NCI-H128 (cell line): ENCODE data around the gene PTPRT.

ENCODE experiments used
- DNase-seq: peaks from one replicate; lab custom pipeline; 2025; ENCODE audit not compliant: unreplicated experiment; lab: John Stamatoyannopoulos, UW

PTPRT gene

DNA sequence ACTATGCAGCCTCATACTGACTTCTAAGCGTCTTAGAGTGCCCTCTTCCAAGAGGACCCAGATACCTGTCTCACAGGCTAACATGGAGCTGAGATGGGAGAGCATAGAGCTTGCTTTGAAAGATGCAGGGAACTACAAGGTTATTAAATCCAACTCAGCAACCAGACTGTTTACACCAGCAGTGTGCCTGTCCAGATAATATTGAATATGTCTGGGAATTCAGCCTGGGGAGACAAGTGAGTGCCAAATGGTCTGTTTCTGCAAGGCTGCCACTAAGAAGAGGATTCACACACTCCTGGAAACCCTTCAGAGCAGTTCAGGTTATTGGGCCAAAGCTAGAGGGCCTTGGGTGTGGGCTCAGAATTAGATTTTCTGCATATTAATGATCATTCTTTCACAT, 547.8 kb downstream of the PTPRT start:
- no peak for DNase-seq

DNA sequence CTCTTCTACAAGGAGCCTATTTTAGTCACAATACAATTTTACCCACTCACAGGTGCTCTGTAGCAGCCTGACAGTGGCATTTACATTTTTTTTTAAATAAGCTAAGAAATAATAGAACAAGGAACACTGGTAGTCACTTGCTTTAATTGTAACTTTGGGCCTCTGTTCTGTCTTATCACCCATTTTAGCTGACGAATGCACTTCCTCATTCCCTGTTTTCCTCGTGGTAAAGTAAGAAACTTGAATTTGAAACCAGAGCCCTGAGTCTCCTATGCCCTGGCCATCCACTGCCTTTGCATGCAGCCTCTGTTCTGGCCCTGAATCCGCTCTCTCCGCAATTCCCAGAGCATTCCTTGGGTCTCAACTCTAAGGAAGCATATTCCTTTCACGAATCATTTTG, 550.6 kb downstream of the PTPRT start:
- no peak for DNase-seq

DNA sequence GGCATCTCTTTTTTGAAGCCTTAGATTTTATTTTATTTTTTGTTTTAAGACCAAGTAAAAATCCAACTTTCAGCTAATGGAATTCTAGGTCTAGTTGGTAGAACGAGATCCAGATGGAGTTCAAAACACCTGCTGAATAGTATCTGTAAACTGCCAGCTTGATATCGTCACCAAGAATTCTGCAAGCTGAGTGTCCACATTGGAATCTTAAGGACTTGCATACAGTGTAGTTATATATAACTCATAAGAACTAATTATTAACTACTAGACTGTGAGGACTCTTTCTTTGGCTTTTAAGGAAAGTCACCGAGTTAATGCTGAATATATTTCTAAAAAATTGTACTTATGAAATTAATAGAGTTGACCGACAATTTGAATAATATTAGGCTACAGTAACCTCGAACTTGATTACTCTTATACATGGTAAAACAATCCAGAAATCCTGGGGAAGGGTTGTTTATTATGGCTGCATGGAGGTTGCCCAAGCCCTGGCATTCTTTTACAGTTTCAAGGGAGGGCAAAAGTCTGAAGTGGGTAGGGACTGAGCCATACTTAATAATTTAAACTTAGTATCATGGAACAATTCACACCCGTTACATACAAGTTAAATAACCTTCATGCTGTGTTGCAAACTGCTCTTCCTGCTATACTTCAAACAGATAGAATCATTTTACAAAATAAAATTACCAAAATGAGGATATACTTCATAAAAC, 553.9 kb downstream of the PTPRT start:
- no peak for DNase-seq

DNA sequence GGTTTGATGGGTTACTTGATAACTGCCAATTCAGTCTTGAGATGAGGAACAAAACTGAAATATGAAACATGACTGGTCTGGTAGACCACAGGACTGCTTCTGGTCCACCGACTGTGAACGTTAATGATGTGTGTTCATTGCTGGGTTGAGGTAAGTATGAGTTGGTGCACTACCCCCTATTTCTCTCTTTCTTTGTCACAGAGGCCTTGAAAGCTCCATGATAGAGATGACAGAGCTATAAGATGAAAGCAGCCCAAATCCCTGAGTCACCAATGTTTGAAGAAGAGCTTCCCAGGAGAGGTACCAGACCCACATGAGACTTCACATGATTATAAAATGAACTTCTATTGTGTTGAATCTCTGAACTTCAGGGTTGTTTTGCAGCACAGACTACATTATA, 555.5 kb downstream of the PTPRT start:
- DNase-seq, result no peak

DNA sequence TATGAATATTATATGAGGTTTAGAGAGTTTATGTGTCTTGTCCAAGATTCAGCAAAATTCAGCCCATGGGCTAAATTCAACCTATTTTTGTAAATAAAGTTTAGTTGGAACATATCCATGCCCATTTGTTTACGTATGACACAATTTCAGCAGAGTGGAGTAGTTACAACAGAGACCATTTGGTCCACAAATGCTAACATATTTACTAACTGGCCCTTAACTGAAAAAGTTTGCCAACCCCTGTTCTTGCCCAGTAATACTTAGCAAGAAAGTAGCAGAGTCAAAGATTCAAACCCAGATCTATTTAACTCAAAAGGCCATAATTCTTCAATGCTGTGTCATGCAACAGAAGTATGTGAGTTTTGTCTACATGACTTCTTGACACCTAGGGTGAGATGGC, 561.0 kb downstream of the PTPRT start:
- DNase-seq, result no peak

DNA sequence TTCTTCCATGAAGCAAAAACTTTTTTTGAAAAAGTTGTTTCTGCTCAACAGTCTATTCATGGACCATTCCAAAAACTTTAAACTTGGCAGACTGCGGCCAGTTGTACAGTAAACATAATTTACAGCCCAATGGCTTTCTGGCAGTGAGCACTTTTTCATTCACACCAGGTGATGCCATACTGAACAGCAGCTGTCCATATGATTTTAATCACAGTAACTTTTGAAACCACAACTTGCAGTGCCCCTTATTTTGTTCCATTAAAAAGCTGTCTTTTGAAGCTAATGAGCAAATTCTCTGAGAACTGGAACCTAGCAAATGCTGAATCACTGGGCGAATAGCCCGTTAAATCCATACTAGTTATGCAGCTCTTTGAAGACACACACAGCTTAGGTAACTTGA, 576.6 kb downstream of the PTPRT start:
- DNase-seq, result no peak

DNA sequence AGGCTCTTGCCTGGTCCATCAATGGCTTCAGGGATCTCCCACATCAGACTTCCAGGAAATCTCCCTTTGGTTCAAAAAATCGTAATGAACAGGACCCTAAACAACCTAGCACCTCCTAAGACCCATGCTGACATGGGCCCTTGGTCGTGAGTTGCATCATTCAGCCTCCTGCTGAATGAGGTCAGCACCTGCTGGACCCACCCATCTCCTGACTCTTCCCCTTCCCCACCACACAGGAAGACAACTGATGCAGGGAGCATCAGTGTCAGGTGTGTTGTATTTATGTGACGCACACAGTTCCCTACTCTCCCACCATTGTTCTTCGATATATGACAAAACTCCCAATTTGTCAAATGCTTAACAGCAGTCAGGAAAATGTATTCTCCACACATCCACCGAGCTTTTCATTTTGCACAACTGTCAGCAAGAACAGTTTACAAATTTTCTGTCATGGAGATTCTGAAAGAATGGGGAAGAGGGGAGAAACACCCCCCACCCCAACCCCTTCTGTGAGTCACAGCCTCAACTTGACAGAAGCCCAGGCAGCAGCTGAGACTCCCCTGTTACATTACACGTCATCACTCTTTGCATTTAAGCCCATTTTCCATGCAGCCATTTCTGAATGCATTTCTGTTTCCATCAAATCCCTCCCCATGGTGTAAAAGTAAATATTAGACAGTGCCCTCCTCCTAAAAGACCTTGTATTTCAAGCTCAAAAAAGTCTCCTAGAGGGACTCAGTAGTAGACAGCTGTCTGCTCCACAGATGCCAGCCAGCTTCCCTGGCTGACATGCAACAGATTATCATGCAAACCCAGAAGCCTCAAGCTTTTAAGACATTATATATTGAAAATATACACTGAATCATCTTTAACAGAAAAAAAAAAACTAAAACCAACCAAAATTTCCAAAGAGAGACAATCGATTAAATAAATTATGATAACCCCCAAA, 577.5 kb downstream of the PTPRT start:
- no peak for DNase-seq

DNA sequence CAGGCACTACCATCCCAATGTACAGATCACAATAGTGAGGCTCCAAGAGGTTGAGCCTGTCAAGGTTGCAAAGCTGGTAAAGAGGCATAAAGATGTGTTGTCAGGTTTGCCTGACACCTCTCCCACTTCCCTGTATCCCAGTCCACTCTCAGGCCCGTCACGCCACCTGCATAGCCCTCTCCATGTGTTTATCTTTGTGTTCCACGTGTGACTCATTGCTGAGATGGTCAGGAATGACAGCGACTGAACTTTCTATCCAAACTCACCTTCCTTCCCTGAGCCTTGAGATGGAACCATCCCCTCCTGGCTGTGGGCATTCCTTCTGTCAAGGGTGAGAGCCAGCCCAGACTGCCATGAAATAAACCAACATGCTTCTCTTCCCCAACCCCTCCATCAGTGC, 578.3 kb downstream of the PTPRT start:
- DNase-seq, result no peak

DNA sequence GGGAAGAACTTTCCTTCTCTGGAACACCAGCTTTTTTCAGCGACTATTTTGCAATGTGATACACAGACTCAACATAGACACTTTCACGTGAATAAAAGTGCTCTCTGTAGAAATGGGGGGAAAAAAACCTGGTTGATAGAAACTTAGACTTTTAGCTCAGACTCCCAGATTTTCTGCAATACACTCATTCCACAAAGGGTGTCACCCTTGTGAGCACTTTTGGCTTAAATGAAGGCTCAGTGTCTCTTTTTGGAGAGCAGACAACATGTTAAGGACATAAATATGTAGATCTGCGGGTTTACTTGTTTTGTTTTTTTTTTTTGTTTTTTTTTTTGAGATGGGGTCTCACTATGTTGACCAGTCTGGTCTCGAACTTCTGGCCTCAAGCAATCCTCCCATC, 579.6 kb downstream of the PTPRT start:
- no peak for DNase-seq

DNA sequence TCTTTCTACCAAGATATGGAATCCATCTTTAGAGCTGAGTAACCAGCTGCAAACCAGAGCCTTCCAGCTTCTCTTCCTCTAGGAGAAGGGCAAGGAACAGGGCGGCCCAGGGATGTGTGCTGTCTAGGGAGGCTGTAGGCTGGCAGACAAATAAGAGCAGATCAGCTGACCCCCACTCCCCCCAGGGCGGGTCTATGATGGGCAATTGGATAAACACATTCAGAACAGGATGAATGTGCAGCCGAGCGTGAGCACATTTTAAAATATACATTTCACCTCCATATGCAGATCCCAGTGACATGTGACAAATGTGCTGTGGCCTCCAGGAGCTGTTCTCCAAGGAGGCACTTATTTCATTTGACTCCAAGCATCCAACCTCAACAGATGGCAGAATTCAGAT, 580.1 kb downstream of the PTPRT start:
- DNase-seq, result no peak

DNA sequence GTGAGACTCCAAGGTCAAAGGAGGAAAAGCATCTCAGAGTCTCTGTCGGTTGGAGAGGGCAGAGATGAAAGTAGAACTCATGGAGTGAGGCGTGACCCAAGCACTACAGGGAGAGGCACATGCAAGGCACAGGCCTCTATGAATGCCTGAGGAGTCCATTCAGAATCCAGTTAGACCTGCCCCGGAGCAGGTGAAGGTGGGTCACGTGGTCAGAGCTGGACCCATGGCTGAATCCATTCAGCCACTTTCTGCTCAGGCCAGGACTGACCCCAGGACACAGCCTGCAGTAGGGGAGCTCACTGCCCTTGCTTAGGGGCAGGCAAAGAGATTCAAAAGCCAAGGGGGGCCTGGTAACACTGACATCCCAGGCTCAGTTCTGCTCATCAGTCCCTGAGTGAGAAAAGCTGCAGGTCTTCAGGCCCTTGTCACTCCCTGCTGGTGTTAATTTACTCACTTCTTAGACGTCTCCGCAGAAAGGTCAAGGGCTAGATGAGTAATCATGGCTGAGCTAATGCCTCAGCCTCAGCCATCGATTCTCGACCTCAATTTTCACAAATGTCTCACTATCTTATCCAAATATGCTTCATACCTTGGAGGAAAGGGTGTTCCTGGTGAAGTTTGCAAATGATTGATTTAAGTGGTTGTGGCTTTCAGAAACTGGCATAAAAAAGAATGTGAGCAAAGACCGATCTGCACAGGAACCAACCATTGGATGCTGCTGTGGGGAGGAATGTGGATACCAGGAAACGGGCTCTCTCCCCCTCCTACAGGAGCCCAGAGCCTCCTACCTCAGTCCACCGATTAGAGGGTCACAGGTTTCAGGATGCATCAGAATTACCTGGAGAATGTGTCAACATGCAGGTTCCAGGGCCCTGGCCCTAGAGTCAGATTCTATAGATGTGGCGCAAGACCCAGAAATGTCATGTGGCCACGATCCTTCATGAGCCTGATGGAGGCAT, 584.4 kb downstream of the PTPRT start:
- DNase-seq, result no peak

DNA sequence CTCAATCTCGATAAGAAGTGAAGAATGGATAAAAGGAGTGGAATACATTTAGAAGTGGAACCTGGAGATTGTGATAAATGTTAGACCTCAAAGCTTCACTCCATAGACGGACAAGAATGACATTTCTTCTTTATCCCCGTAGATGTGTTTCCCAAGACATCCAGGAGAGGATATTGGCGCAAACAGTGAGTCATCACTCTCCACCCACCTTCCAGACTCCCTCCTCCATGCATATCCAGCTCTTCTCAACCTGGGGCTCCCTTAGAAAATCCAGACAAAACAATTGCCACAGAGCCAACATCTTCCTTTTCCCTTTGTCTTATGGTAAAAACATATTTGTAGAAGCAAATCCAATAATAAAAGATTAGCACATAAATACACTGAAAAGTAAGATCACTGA, 586.1 kb downstream of the PTPRT start:
- no peak for DNase-seq

DNA sequence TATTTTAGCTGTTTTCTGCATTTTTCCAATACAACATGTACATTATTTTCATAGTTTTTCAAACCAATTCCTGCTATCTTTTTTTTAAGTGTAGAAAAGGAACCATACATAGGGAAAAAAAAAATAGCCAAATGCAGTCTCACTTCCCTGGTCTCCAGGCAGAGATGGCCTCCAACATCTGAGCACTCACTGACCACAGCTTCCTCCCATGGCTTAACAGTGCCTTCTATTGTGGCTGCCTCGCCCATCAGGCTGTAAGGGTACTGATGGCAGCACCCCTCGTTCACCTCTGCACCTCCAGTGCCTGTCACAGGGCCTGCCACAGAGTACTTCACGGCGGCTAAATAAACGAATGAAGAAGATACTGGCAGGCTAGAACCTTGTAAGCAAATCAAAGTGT, 591.1 kb downstream of the PTPRT start:
- DNase-seq, result no peak

DNA sequence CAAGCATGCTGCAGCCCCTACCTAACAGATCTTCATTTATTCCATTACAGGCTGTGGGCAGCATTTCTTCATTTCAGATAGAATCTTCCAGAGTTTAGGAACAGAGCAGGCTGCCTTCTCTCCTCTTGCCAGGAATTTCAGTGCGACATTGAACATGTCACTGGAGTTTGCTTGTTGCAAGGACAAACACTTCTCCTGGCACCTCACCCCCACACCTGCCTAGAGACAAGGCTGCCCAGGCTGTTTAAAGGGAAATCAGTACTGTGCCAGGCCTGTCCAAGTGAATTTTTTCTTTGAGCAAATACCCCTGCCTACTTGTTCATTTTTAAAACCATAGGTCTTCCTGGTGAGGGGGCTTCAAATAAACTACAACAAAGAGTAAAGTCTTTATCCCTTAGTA, 594.1 kb downstream of the PTPRT start:
- no peak for DNase-seq

DNA sequence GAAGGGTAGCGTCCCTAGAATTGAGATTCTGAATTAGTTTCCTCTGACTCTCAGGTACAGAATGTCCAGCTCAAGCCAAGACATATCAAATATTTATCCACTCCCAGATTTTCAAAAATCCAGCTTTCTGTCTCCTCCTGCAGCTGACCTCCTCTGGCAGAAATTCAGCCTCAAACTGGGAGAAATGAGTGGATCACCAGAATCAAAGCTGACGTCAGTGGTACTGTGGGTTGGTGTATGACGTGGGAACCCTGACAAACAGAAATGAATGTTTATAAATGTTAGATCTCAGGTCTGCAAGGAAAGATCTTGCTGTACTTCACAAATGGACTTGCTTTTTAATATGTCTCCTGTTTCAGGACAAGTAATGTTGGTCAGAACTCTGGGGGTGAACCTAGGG, 595.0 kb downstream of the PTPRT start:
- DNase-seq, result no peak

DNA sequence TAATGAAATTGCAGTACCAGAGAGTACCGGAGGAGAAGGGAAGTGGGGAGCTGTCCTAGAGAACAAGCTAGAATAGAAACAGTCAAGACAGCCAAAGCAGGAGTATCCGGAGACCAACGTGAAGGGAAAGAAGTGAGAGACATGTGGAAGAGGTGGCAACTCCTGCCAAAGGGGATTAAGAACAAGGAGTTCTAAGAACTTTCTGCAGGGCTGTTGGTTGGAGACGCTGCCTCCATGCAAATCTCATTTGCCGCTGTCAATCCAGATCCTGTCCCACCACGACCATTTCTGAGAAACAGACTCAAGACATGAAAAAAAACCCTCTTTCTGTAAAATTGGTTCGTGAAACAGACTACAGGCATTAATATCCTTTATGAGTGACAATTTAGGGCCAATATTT, 595.7 kb downstream of the PTPRT start:
- no peak for DNase-seq

DNA sequence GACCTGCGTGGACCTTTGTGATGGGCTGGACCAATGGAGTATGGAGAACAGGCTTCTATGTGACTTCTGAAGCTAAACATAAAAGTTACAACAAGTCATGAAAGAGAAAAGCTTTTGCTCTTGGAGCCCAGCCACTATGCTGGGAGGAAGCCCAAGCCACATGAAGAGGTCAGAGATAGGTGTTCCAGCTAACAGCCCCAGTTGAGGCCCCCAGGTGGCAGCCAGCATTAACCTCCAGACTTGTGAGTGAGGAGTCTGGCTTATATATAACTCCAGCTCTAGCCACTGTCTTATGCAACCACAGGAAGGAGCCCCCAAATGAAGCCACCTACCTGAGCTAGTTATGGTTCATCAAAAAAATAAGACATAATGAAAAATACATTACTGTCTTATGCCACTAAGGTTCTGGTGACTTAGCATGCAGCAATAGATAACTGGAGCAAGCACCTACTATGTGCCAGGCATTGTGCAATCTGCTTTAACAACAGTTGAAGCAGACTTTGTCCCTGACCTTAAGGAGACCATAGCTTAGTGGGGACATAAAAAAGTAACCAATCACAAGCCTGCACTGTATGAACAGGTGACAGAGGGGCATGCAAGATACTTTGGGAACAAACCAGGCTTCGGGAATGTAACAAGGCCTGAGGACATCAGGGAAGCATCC, 599.6 kb downstream of the PTPRT start:
- no peak for DNase-seq

DNA sequence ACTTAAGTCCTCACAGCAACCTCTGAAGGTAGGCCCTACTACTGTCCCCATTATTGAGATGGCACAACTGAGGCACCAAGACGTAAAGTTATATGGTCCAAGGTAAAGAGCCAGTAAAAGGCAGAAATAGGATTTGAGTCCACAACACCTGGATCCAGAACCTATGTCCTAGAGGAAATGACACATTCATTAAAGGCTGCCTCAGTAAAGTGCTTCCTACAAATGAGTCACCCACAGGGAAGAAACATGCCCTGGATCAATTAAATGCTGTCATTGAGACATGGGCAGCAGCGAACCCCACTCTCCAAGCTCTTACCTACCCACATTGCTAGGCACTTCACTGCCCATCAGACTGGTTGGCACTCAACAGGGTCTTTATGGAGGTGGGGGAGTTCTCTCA, 600.9 kb downstream of the PTPRT start:
- DNase-seq, result no peak

DNA sequence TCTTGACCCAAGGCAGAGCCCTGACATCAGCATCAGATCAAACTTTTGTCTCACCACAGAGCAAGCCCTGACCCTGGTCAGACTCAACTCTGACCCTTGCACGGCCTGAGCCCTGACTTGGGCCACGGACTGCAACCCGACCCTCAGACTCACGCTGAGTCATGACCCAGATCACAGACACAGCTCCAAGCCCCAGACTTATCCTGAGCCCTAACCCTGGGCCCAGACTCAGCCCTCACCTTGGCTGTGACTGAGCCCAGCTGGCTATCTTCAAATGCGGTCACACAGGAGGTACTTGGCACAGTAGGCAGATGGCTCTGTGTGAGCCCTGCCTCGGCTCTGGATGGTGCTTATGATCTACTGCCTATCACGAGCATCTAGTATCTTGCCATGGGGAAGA, 602.3 kb downstream of the PTPRT start:
- DNase-seq, result no peak

DNA sequence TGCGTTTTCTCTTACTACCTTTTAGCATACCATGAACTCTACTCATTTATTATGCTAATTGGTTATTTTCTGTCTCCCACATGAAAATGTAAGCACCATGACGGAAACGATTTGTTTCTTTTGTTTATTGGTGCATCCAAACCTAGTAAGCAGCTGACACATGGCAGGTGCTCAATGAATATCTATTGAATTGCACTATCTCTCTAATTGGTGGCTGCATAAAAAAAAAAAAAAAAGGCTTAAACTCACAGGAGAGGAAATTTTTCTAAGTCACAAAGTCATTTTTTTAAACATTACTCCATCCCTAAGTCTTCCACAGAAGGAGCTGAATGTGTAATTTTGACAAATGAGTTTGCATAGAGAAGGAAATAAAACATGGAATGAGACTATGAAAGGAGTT, 608.4 kb downstream of the PTPRT start:
- no peak for DNase-seq

DNA sequence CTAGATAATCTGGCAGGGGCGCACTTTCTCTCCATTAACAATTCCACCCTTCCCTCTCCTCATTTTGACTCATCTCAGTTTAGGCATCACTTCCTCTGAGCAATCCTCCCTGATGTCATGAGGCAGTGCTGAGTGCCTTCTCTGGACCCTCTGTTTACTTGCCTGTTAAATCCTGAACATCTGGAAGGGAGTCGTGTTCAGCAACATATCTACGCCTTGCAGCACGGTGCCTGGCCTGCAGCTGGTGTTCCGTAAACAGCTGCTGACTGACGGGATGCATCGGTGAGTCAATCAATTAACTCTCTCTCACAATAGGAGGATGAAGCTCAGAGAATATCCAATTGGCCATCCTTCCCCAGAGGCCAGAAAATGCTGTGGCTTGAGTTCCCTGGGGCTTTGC, 613.5 kb downstream of the PTPRT start:
- no peak for DNase-seq
